GM18498 (cell line): ENCODE data around the gene TSC2.

Source experiments
- ATAC-seq: cut with Tn5 transposase; IDR thresholded peaks from one replicate; pipeline ENCODE4 v1.9.1; 2021; ENCODE audit warnings: mild to moderate bottlenecking, moderate library complexity; ENCODE audit not compliant: unreplicated experiment

Gene TSC2

DNA sequence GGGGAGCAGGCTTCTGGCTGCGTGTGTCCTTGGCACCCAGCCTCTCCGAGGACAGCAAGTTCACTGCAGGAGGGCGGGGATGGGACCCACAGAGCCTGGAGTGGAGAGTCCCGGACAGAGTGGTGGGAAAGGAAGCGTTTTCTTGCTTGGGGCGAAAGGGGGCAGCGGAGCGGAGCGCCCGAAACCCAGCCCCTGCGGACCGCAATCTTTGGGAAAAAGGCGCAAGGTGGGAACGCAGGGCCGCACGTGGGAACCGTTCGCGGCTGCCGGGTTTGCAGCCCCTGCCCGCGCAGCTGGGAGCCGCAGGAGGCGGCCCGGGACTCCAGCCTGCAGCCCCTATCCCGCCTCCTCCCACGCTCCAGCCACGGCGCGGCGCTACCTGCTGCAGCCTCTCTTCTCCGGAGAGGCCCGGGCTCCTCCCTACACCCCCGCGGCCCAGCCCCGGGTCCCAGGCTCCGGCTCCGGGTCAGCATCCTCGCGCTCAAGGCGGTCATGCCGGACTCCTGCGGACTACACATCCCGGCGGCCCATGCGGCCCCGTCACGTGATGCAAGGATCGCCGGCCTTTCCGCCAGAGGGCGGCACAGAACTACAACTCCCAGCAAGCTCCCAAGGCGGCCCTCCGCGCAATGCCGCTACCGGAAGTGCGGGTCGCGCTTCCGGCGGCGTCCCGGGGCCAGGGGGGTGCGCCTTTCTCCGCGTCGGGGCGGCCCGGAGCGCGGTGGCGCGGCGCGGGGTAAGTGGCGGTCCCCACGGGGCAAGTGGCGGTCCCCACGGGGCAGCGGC is at the start of gene TSC2, which contains the start of gene NTHL1:
TSS of gene TSC2 (plus strand) at position 656 of the 786 bp plus-strand sequence. CDS start 631 bp downstream, outside the sequence.
TSS of gene NTHL1 (minus strand) at position 505 of the 786 bp plus-strand sequence. CDS start at position 494, 11 bp downstream.
- ATAC-seq = peak; percentile 96

DNA sequence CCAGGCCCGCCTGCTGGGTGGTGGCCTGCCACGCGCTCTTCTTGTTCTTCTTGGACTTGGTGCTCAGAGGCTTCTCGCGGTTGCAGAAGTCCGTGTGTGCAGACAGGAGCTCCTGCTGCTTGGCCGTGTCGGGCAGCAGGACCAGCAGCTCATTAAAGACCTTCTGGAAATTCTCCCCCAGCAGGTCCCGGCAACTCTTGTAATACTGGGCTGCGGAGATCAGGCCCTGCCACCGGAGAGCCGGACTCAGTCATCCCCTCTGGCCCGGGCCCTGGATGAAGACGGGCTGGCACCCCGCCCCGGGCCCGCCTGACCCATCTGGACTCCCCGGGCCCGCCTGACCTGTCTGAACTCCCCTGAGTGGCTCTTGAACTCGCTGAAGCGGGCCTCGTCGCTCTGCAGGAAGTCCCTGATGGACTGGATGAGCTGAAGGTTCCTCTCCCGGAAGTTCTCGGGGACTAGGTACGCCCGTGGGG is 49.4 kb upstream of the TSC2 start:
- no peak for ATAC-seq

- no peak for ATAC-seq
Measured at GRCh38 chr16:1998852-1999801, 48.7 kb upstream of the TSC2 start.

GRCh38 chr16:1999866-2000514 is 47.8 kb upstream of the TSC2 start:
- no peak for ATAC-seq

- no peak for ATAC-seq
Measured at GRCh38 chr16:2001035-2001434, 46.8 kb upstream of the TSC2 start.

DNA sequence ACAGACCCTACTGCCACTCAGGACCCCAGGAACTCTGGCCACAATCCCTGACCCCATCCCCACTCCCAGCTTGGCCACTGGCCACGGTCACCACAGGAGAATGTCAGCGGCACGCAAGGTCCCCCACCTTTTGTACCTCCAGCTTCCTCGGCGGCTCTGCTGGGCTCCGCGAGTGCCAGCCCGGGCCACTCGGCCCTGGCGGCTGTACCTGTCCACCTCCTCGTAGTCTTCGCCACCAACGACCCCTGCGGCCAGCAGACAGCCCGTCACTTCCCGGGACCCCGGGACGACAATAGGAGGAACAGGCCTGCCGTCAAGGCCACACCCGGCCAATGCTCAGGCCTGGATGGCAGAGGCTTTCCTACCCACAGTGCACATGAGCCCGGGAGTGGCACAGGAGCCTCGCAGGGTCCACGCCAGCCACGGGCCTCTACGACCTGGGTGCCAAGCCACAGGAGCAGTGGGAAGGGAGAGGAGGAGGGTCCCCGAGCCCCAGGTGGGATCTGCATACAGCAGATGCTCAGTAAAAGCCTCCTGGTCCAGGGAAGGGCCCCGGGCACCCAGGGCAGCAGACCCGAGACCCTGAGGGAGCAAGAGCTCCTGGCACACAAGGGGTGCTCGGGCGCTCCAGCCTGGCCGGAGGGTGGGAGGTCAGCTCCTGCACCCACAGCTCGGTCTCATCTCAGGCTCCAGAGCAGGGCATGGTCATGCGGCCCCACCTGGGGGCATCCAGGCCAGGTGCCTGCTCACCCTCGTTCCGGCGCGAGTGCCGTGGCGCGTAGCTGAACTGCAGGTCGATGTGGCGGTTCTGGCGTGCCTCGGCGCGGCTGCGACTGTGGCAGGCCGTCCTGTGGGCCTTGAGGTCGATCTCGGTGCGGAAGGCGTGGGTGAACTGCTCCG is 46.1 kb upstream of the TSC2 start:
- no peak for ATAC-seq

- no peak for ATAC-seq
Measured at GRCh38 chr16:2002406-2003230, 45.2 kb upstream of the TSC2 start.

- no peak for ATAC-seq
Measured at GRCh38 chr16:2003231-2003826, 44.5 kb upstream of the TSC2 start.

DNA sequence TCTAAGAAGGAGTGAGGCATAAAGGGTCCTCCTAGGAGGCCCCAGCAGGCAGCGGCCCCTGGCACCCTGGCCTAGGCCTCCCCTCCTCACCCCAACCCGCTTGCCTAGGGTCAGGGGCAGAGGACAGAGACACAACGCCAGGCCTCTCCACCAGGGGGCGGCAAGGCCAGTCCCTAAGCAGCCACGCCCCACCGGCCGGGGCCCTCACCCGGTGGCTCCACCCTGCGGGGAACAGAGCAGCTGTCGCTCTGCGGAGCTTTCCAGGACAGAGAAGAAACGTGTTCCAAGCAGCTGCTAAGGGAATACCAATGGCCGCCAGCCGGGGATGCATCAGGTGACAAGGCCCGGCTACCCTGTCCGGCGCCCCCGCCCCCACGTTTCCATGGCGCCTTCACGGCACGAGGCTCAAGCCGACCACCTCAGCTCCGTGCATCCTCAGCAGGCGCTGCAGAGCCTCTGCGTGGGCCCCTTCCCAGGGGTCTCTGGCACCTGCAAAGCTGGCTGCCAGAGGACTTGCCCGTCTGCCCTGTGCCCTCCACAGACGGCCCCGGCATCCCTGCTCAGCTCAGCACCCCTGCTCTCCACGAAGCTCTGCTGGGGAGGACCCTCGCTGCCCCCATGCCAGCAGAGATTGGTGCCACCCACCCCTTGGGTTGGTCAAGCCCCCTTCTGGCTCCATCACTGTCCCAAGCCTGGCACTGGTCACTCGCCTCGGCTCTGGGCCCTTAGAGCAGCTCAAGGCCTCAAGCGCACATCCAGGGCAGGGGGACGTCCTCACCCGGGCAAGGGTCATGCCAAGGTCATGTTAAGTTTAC is 43.8 kb upstream of the TSC2 start:
- peak; percentile 69 for ATAC-seq

GRCh38 chr16:2004795-2005517 is 42.8 kb upstream of the TSC2 start:
- no peak for ATAC-seq

- ATAC-seq = no peak
Measured at GRCh38 chr16:2005646-2006045, 42.1 kb upstream of the TSC2 start.

DNA sequence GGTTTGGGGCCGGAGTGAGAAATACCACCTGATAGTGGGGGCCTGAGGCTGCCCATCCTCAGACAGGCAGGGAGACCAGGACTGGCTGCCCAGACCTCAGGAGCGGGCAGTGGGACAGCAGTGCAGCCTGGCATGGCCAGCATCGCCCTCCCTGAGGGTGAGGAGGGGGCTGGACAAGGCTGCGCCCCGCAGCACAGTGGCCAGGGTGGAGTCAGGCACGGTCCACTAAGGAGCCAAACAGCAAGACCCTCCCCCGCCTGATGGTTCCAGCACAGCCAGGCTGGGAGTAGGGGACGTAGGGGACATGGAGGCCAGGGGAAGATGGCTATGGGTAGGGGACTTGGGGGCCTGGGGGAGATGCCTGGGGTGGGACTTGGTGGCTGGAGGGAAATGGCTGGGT is 41.5 kb upstream of the TSC2 start:
- no peak for ATAC-seq

DNA sequence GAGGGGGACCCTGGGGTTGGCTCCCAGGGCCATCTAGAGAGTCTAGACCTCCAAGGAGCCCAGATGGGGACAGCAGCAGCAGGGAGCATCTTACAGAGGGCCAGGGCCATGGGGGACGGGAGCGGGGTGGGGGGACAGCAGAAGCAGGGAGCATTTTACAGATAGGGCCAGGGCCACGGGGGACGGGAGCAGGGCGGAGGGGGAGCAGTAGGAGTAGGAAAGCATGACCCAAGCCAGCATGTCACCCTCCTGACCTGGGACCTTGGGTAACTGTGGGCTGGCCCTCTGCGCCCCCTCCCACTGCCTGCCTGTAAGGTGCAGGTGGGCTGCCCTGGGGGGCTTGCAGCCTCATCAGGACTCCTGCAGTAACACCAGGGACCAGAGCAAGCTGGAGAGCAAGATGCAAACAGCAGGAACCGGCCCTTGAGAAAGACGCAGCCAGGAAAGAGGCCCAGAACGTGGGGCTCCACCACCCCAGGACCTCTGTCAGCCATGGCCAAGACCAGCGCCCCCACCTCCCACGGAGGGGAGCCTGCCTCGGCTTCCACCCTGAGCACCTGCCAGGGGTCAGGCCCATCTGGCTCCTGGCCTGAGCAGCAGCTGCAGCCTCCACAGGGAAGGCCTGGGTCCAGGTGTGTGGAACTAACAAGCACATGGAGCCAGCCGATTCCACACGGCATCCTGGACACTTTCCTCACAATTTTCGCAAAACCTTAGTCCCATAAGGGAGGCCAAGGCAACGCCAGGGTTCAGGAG is 40.5 kb upstream of the TSC2 start:
- no peak for ATAC-seq

- ATAC-seq = no peak
Measured at GRCh38 chr16:2008009-2008526, 39.7 kb upstream of the TSC2 start.

- ATAC-seq = no peak
Measured at GRCh38 chr16:2008631-2009163, 39.1 kb upstream of the TSC2 start.

GRCh38 chr16:2009164-2009711 is 38.5 kb upstream of the TSC2 start:
- peak; percentile 41 for ATAC-seq
